RWPE1 (cell line): ENCODE data around the gene GAPDHS.

Source experiments
- CTCF ChIA-PET: fragments of 350-600 bp; sonication (Branson Sonifier 250); formaldehyde crosslinking; extraction: SDS; loops from one replicate; lab custom pipeline; 2021; lab: Yijun Ruan, JAX
- POLR2A ChIA-PET: fragments of 400-600 bp; formaldehyde crosslinking; extraction: SDS; loops from one replicate; lab custom pipeline; 2020; ENCODE audit warnings: antibody characterized with exemption; ENCODE audit not compliant: low non-redundant PET; lab: Yijun Ruan, JAX
- DNase-seq: peaks from one replicate; pipeline ENCODE4 v3.0.0; 2012; ENCODE audit warnings: low spot score
- H3K27ac ChIP-seq: fragments of 450-650 bp; 2 replicates; pipeline ENCODE4 v1.5.1; 2017
- CTCF ChIP-seq: fragments of 450-650 bp; conservative IDR thresholded peaks from 2 replicates; pipeline ENCODE4 v1.5.1; 2017; ENCODE audit warnings: low read depth, mild to moderate bottlenecking

Gene GAPDHS

GRCh38 chr19:35560271-35560670, 27.0 kb downstream of the GAPDHS start:
- POLR2A ChIA-PET: interaction anchor here (0.6 kb wide), 1 partner anchor 195 kb away, joined by 3 read pairs; no protein-coding TSS in a partner anchor
- CTCF ChIA-PET: interaction anchor here (0.6 kb wide), 1 partner anchor 503 kb away, joined by 3 read pairs; no protein-coding TSS in a partner anchor
- H3K27ac ChIP-seq: no peak overlapping the region
- no peak for TF ChIP-seq CTCF
- DNase-seq: no peak

GRCh38 chr19:35560677-35561076, 27.4 kb downstream of the GAPDHS start:
- POLR2A ChIA-PET: interaction anchor here (0.6 kb wide), 1 partner anchor 196 kb away, joined by 3 read pairs; no protein-coding TSS in a partner anchor
- CTCF ChIA-PET: interaction anchor here (0.6 kb wide), 1 partner anchor 503 kb away, joined by 3 read pairs; no protein-coding TSS in a partner anchor

GRCh38 chr19:35561436-35561835, 28.2 kb downstream of the GAPDHS start:
- CTCF ChIA-PET: no interaction called here

More at GRCh38 chr19:35560677-35561076, 27.4 kb downstream of the GAPDHS start:
- DNase-seq: no peak
- TF ChIP-seq CTCF: no peak
- H3K27ac ChIP-seq: no peak overlapping the region

GRCh38 chr19:35562336-35562735, 29.1 kb downstream of the GAPDHS start:
- no peak for DNase-seq
- H3K27ac ChIP-seq: no peak overlapping the region
- CTCF ChIA-PET: no interaction called here
- POLR2A ChIA-PET: interaction anchor here (0.8 kb wide), 1 partner anchor 52 kb away, joined by 3 read pairs; no protein-coding TSS in a partner anchor
- no peak for TF ChIP-seq CTCF

More at GRCh38 chr19:35561436-35561835, 28.2 kb downstream of the GAPDHS start:
- POLR2A ChIA-PET: no interaction called here
- no peak for DNase-seq
- H3K27ac ChIP-seq: no peak overlapping the region
- TF ChIP-seq CTCF: no peak

GRCh38 chr19:35562776-35563175, 29.5 kb downstream of the GAPDHS start:
- ChIA-PET POLR2A (interaction anchor here (0.8 kb wide), 1 partner anchor 52 kb away, joined by 3 read pairs; no protein-coding TSS in a partner anchor), CTCF (no interaction called here)
- no peak overlapping the region for H3K27ac ChIP-seq
- no peak for TF ChIP-seq CTCF
- DNase-seq: no peak

- no peak for DNase-seq
- POLR2A ChIA-PET: interaction anchor here (0.8 kb wide), 1 partner anchor 53 kb away, joined by 3 read pairs; no protein-coding TSS in a partner anchor
- no peak for TF ChIP-seq CTCF
- CTCF ChIA-PET: interaction anchor here (0.6 kb wide), 1 partner anchor 32 kb away, joined by 3 read pairs; no protein-coding TSS in a partner anchor
- no peak within 1 kb of the TSS for H3K27ac ChIP-seq
Observed at GRCh38 chr19:35563207-35563829, 30.1 kb downstream of the GAPDHS start, which contains the start of gene ATP4A. Gene ATP4A, minus strand, starts transcription at chr19:35563658. Its CDS starts 29 bp downstream, at chr19:35563629.
